DMS53 treated with DMSO at 0.1 percent for 48 hours (cell line): ENCODE results near the gene MS4A6E.

Source experiments
- DNase-seq: peaks from one replicate; lab custom pipeline; 2025; ENCODE audit not compliant: unreplicated experiment; lab: John Stamatoyannopoulos, UW

The MS4A6E gene

GRCh38 chr11:60371854-60372253, 44.8 kb downstream of the MS4A6E start:
- DNase-seq, result no peak

DNA sequence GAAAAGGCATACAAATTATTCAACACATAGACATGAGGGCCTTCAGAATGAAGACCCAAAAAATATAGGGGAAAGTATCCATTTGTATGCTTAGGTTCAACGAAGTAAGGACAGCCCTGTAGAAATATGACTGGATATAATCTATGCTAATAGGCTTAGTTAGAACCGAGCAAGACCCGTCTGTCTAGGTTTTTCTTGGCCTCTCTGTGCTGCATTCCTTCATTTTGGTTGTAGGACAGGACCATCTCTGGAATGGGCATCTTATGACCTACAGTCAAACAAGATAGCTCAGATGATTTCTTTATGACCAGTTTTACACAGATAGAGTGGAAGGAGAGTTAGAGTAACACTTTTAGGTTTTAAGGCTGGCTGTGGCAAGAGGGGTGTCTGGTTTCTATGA, 45.7 kb downstream of the MS4A6E start:
- DNase-seq, result no peak

DNA sequence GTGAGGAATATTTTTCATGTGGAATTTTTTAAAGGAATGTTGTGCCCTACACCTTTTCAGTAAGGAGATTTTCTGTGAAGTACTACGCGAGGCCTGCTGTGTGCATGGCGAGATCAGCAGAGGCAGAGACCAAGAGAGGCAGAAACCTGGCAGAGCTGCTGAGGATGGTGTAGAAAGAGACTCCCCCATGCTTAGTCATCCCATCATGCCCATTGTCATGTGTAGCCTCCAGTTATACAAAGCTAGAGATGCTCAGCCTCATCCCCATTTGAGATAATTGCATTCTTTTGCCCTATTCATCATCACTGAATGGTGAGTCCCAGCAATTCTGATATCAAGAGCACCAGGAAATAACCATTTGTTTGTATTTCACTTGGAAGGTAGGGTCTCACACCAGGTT, 48.3 kb downstream of the MS4A6E start:
- peak; percentile 13 for DNase-seq

DNA sequence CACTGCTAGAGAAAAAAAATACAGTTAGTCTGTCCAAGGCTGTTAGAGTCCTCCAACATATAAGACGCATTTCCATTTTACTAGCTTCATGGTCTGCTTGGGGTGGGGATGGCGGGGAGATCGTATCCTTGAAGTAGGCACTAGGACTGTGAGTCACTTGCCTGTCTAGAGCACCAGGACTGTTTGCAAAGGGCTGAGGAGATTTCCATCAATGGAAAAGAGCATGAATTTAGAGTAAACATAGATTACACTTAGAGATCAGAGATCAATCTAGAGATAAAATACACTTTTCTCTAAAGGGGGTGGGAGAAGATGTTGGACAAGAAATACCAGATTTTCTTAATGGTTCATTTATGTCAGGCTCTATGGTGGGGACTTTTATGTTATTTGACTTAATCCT, 49.5 kb downstream of the MS4A6E start:
- DNase-seq, result peak; percentile 73

- DNase-seq, result no peak
Observed at GRCh38 chr11:60377401-60378136, 50.5 kb downstream of the MS4A6E start.

DNA sequence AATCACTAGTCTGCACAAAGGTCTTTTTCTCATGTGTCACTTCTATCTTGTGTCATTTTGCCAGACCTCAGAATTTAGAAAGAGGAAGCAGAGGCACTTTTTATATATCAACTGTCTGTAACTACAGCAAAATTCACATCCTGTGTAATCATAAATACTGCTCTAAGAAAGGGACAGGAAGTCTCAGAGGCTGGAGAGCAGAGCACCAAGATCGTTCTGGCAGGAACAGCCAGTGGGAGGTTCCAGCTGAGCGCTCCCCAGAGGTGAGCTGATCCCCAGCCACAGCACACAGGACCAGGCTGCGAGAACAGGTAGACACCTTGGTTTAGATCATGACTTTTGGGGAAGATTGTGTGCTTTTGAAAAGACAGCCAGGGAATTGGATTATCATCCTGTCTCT, 51.3 kb downstream of the MS4A6E start, which contains the start of gene MS4A7:
MS4A7 (plus strand) TSS at position 179 of the 400 bp plus-strand sequence. CDS start 4,610 bp downstream, outside the sequence.
- DNase-seq, result no peak

DNA sequence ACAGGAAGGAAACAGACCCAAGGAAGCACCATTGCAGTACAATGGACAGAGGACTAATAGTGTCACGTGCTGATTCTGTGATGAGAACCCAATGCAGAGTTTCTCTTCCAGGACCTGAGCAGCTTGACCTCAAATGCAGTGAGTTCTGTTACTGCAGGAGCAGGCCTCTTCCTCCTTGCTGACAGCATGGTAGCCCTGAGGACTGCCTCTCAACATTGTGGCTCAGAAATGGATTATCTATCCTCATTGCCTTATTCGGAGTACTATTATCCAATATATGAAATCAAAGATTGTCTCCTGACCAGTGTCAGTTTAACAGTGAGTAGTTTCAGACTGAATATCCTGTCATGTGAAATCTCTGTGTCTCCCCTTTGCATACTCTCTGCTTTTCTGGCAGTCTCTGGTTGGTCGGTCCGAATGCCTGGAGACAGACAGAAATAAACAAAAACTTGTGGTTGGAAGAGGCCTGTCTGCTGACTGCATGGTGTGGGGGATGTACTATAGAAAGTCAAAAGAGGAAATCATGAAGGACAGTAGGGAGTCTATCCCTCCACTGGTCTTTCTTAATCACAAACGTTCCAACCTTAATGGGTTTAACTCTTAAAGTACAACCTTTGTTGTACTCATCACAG, 62.3 kb downstream of the MS4A6E start:
- DNase-seq, result no peak

GRCh38 chr11:60390419-60390818, 63.4 kb downstream of the MS4A6E start:
- no peak for DNase-seq
